Posterior vena cava (tissue), 2 donors: ENCODE data around the gene KRI1. TPM values are rescaled to one million over a fixed set of nuclear protein-coding genes. Genes with fewer than 3 reads are reported as not detected.
"Not testable (repeated sequence)": the region's sequence is repeated elsewhere in the genome, so short reads cannot be mapped to it uniquely, and the experiment has no call there.

Source experiments
- DNase-seq: peaks from one replicate; pipeline ENCODE4 v3.0.0-alpha.2; 2020; ENCODE audit warnings: low spot score
- intact Hi-C, 2 donors: fragments of 100-400 bp; cut with DNase I; formaldehyde crosslinking; loops; one replicate each; pipeline versions ENCODE4 v1.14.1 to v1.14.2; 2022 to 2023
- total RNA-seq, 2 donors: library from RNA; stranded (reverse); fragmentation: NEBNext Ultra II Directional; extraction: Animal tissue kit (Norgen Biotek cat#: 25700); gene quantifications; one replicate each; pipeline ENCODE4 v1.2.1, GENCODE V29; 2021
- donor health status: DM: yes; HTN: yes; CAD: no.
- donor health status: DM: yes; HTN: yes; CAD: no.

Gene KRI1
- total RNA-seq, 2 donors from 2014 or later, result 15.1 to 16.5 TPM

DNA sequence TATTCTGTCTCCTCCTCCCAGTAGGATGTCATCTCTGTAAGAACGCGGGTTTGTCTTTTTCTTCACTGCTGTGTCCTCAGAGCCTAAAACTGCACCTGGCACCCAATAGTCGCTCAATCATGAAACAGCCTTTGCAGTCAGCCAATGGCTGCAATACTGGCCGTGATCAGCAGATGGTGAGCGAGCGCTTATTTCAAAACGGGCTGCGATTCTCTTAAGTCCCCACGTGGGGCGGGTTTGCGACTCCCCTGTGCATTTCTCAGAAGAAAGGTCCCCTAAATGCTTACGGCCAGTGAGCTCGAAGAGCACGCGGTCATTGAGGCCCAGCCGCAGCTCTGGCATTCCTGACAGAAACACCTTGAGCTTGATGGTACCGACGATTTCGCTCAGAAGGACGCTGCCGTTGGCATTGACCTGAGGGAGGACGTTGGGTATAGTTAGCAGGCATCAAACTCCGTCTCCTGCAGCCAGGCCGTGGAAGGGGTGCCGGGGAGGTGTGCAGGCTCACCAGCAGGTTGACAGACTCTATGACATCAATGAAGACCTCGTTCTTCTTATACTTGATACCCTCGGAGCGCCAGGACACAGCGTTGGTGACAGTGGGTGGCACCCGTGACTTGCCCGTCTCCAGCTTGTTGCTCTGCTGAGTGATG is 15.3 kb upstream of the KRI1 start:
- intact Hi-C loops, result loop anchor here in 1 of 2 donors (5.0 kb wide), 1 partner anchor 116 kb away; no protein-coding TSS in a partner anchor
- DNase-seq, result peak; percentile 95

DNA sequence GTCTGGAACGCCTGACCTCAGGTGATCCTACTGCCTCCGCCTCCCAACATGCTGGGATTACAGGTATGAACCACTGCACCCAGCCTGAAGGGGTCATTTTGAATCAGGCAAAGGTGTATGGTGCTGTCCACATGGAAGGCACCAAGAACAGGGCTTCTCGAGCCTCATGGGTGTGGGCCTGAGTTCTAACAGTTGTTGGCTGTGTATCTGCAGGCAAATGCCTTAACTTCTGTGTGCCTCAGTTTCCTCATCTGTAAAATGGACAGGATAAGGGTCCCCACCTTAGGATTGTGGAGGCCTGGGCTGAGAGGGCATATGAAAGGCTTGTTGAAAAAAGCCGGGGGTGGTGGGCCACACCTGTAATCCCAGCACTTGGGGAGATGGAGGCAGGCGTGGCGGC is 12.1 kb upstream of the KRI1 start:
- no peak for DNase-seq
- intact Hi-C loops, result loop anchor here (2.0 to 10.0 kb wide), 2 partner anchors 67 to 173 kb away; partner anchors contain the start of gene CDC37 (in 1 of the 2)

GRCh38 chr19:10575011-10575716 is 9.4 kb upstream of the KRI1 start:
- intact Hi-C loops, result loop anchor here in 1 of 2 donors (10.0 kb wide), 1 partner anchor 170 kb away; the partner anchor contains the start of gene CDC37
- DNase-seq, result no peak

DNA sequence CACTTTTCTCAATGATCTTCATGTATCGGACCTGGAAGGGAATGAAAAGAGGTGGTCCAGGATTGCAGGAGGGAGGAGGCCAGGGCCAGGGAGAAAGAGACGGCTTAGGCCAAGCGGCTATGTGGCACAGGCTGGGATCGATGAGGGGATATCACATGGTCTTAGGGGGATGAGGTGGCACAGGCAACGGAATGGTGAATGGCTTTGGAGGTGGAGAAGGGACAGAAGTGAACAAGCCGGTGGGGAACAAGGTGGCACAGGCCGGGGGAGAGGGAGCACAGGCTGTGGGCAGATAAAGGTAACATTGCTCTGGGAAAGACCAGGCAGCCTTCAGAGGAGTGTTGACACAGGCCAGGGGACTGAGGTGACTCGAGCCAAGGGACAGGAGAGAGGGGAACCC is 8.7 kb upstream of the KRI1 start:
- no peak for DNase-seq
- intact Hi-C loops, result loop anchor here in 1 of 2 donors (10.0 kb wide), 1 partner anchor 170 kb away; the partner anchor contains the start of gene CDC37

- intact Hi-C loops, result loop anchor here in 1 of 2 donors (10.0 kb wide), 1 partner anchor 169 kb away; the partner anchor contains the start of gene CDC37
- DNase-seq, result not testable (repeated sequence)
Observed at GRCh38 chr19:10573793-10574192, 8.0 kb upstream of the KRI1 start.

DNA sequence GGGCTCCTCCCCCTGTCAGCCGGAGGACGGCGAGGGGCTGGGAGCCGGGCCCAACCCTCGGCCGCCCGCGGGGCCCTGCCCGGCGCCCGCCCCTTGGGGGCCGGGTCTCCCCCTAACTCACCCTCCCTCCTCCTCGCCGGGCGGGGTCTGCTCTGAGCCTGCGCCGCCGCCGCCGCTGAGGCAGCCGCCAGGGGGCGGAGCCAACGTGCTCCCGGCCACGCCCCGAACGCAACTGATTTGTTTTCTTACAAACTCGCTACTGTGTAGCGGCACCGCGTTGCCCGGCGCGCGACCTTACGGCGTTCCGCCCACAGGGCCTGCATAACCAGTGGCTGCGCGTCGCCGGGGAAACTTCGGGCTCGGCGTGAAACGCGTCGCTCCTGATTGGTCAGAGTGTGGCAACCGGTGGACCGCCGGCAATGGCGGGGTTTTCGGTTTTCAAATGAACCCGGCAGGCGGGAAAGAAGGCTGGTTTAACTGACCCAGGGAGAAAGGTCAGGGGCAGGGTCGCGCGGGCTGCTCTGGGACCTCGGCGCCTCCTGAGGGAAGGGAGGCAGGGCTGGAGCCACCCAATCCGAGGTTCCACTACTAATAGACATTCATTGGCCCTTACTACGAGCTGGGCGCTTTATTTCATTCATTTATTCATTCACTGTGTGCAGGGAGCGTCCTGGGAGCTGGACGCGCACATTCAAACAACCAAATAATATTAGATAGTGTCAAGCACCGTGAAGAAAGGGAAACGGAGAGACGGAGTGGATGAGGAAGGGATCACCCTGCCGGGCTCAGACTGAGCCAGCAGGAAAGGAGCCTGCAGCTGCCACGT is 3.2 kb upstream of the KRI1 start, which contains the start of gene CDKN2D:
TSS of gene CDKN2D (minus strand) at position 154 of the 826 bp plus-strand sequence. CDS start 326 bp downstream, outside the sequence.
- intact Hi-C loops, result no loop called here
- peak; percentile 100 for DNase-seq

- DNase-seq, result peak; percentile 87
- intact Hi-C loops, result no loop called here
Observed at GRCh38 chr19:10568062-10568825, 2.4 kb upstream of the KRI1 start.

- intact Hi-C loops, result no loop called here
- DNase-seq, result no peak
Observed at GRCh38 chr19:10567656-10568055, 1.8 kb upstream of the KRI1 start.

GRCh38 chr19:10566658-10567410 is 1.0 kb upstream of the KRI1 start:
- intact Hi-C loops, result no loop called here
- no peak for DNase-seq

DNA sequence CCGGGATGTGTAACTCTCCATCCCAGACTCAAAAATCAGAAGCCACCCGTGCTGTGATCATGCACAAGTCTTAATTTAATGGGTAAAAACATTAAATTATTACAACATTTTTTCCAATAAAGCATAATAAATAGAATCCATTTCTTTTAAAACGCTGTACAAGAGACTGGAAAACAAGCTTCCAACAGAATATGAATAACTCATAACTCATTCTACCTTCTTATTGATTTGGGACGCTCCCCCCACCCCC is 523 bp upstream of the KRI1 start:
- intact Hi-C loops, result no loop called here
- DNase-seq, result no peak

- no peak for DNase-seq
- intact Hi-C loops, result no loop called here
Observed at GRCh38 chr19:10565028-10565566, 713 bp downstream of the KRI1 start.

DNA sequence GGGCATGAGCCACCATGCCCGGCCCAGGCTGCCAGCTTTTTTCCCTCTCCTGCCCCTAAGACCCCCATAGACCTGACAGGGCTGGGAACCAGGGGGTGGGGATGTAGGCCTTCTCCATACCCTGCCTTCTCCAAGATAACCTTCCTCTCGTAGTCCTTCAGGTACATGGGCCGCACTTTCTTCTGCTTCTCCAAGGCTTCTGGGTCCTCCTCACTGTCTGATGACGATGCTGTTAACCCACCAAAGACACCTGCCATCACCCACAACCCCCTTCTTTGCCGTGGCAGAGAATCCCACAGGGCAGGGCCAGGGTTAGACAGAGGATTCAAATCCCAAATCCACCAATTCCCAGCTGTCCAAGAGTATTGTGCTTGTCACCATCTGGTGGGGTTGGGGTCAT is 3.2 kb downstream of the KRI1 start:
- intact Hi-C loops, result no loop called here

DNA sequence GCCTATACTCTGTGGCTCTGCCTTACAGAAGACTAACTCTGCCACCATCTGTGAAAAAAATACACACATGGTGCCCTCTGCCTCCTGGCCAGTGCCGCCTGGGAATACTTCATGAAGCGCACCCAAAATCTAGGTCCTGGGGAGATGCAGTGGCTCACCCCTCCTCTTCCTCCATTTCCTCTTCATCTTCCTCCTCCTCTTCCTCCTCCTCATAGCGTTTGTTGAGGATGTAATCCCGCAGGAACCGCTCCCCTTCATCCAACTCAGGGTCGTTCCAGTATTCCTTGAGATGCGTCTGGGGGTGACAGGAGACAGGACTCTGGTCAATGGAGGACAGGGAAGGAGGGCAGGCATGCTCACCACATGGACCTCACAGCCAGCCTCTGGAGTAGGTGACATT is 5.7 kb downstream of the KRI1 start:
- no peak for DNase-seq
- intact Hi-C loops, result no loop called here

More for the DNA sequence above, 3.2 kb downstream of the KRI1 start:
- no peak for DNase-seq

DNA sequence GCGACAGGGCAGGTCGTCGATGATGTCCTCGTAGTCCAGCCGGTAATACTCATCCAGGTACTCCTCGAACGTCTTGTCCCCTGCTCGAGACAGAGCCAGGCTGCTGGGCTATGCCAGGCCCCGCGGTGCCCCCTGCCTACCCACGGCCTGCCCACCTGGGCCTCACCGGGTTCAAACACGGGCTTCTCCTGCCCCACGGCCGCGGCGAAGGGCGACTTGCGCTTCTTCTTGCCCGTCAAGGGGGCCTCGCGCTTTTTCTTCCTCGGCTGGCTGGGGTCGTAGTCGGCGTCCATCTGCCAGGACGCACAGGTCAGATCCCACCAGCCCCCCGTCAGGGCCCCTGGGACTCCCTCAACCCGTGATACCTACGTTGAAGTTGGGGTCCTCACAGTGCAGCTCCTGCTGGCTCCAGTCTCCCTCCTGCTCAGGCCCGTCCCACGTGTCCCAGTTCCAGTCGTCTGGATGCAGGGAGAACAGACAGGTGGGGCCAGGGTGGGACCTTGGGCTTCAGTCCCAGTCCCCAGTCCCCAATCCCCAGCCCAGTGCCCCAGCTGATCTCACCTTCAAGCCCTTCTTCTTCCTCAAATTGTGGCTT is 8.1 kb downstream of the KRI1 start:
- no peak for DNase-seq

DNA sequence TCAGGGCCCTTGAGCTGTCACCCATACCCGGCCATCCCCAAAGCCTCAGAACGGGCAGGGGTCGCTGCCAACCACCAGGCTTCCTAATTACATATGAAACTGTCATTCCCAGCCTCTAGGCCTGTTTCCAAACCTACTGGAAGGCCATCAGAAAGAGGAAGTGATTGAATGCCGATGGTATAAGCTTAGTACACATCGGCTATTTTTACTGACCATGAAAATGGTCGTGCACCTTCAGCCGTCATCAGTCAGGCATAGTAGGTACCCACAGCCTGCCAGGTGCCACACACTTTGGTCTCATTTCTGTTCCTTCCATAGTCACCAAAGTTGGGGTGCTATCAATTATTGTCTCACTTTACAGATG is 10.2 kb downstream of the KRI1 start:
- intact Hi-C loops, result no loop called here
- no peak for DNase-seq

More for the DNA sequence above, 8.1 kb downstream of the KRI1 start:
- intact Hi-C loops, result no loop called here

DNA sequence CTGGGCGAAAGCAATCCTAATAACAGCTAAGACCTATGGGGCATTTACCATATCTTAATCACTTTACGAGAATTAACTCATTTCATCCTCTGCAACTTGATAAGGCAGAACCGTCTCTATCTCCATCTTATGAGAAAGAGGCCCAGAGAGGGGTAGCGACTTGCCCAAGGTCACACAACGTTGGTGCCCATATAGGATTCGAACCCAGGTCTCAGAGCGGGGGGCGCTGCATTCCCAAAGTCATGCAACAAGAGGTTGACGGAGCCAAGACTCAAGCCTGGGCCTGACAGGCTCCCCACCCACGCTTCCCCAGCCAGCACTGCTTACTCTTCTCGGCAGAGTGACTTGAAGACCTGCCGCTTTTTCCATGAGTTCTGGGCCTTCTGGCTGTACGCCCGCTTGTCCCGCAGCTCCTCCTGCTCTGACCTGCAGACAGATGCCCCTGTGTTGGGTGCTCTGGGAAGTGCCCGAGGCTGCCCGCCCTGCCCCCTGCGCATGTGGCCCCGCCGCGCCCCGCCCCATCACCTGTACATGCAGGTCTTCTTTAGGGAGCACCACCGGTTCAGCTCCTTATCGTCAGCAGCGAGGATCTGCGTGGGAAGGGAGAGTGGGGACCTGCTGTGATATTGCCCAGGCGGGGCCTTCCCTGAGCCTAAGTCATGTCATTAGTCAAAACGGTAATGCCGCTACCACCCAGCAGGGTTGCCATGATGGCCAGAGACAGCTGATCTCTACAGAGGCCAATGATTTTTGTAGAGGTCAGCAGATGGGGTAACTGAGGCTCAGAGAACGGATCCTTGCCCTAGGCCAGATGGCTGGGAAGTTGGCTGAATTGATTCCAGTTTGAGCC is 10.8 kb downstream of the KRI1 start:
- intact Hi-C loops, result no loop called here
- no peak for DNase-seq

DNA sequence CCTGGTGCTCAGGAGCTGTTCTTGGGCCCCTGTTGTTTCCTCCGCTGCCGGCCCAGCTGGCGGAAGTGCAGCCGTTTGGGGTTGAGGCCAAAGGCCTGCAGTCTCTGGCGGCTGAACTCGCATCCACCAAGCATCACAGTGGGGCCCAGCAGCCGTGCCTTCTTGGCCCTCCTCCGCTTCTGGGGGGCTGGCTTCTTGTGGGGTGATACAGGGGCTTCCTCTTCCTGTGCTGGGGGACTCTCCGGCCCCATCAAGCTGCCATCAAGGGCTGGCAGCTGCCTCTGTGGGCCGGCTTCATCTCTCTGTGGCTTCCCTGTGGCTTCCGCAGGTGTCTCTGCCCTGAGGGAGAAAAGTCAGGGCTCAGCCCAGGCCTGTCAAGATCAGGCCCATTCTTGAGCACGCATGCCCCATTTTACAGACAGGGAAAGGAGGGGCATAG is 11.8 kb downstream of the KRI1 start:
- intact Hi-C loops, result loop anchor here in 1 of 2 donors (2.0 kb wide), 1 partner anchor 35 kb away; no protein-coding TSS in a partner anchor
- DNase-seq, result no peak
